ENCODE measurements around the gene FBLN1. TPM values are rescaled to one million over a fixed set of nuclear protein-coding genes. Genes with fewer than 3 reads are reported as not detected.
"Not testable (repeated sequence)": the region's sequence is repeated elsewhere in the genome, so short reads cannot be mapped to it uniquely, and the experiment has no call there.

FBLN1 gene
- total RNA-seq, 1 donor: 0.10 TPM

GRCh38 chr22:45551310-45552016 is 48.8 kb downstream of the FBLN1 start:
- no peaks in the 10 kb centered on the region for H3K27me3 ChIP-seq (ENCODE audit: insufficient read depth, low read length)
- H3K9me3 ChIP-seq (ENCODE audit: low read depth, low read length): no peaks in the 10 kb centered on the region
- no peaks in the 10 kb centered on the region for H3K4me1 ChIP-seq (ENCODE audit: insufficient read depth, low read length)
- H3K4me3 ChIP-seq (ENCODE audit: low read length): no peak overlapping the region

DNA sequence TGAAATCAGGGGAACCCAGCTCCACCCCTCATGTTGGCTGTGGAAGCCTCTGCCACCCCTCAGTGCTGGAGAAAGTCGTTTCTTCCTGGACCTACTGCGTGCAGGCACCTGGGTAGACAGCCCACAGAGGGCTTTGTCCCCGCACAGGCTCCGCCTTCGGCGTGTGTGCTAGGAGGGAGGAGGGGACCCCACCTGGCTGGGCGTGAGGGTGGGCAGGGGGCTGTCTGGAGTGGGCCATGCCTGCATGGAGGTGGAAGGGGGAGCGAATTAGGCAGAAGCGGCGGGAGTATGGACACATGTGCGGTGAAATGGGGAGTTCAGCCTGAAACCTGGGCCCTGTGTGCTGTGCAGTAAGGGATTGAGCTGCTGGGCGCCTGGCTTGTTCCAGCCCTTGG is 49.3 kb downstream of the FBLN1 start:
- Histone ChIP-seq H3K4me1 (ENCODE audit: insufficient read depth, low read length) (no peaks in the 10 kb centered on the region), H3K9me3 (ENCODE audit: low read depth, low read length) (no peaks in the 10 kb centered on the region), H3K4me3 (ENCODE audit: low read length) (no peak overlapping the region), H3K27me3 (ENCODE audit: insufficient read depth, low read length) (no peaks in the 10 kb centered on the region)

DNA sequence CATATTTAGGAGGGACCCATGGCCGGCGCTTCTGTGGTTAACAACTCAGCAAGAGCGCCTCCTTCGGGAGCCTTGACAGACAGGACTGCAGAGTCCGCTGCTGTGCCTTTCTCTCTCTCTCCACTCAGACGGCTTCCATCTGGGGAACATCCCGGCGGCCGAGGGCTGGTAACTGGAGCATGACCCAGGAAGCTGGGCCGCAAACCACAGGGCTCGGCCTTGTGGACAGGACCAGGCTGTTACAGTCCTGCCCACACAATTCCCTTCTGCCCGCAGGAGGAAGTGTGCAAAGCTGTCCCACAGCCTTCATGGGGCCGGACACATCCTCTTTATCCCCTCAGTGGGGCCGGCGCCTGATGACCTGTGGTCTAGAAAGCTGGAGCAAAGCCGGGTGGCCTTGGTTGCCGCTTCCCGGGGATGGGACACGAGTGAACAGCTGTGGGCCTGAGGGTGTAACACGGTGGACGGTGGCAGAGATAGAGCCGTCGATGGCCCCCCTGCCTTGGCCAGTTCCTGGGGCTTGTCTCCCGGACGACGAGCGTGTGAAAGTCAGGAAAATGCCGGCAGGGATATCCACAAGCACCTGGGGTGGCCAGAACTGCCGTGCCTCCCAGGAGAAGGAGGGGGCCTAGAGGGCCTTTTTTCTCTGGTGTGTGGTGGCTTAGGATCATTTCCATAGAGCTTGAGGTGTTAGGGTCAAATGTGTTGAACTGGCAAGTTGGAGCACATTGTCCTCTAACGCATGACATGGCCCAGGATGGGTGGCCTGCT is 50.1 kb downstream of the FBLN1 start:
- Histone ChIP-seq H3K9me3 (ENCODE audit: low read depth, low read length) (no peaks in the 10 kb centered on the region), H3K27me3 (ENCODE audit: insufficient read depth, low read length) (no peaks in the 10 kb centered on the region), H3K4me1 (ENCODE audit: insufficient read depth, low read length) (no peaks in the 10 kb centered on the region), H3K4me3 (ENCODE audit: low read length) (no peak overlapping the region)

DNA sequence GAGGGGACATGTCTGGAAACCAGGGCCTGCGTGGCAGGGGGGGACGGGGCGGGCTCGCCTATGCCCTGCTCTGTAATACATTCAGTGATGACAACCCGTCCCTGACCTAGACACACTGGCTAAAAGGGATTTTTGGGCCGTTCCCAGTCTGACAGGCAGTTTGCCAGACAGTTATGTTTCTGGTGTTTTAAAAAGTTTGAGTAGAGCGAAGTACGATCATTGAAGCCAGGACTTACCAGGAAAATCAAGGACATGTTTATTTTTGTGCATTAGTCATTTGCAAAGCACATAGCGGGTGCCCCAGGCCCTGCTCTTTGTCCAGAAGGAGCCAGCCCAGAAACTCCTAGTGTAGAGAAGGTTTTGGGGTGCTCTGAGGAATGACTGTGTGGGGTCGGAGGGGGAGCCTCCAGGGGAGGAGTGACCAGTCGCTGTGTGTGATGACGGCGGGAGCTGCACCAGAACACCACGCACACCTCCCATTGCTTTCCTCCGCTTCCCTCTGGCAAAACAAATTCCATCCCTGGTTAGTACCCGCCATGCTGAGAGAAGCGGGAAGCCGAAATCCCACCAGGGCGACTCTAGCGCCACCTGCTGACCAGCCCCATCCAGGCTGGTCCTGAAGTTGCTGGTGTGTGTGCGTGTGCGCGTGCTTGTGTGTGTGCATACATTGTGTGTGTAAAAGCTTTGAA is 50.8 kb downstream of the FBLN1 start:
- H3K4me1 ChIP-seq (ENCODE audit: insufficient read depth, low read length): no peaks in the 10 kb centered on the region

GRCh38 chr22:45554040-45554406 is 51.3 kb downstream of the FBLN1 start:
- H3K27me3 ChIP-seq (ENCODE audit: insufficient read depth, low read length): no peaks in the 10 kb centered on the region
- no peaks in the 10 kb centered on the region for H3K4me1 ChIP-seq (ENCODE audit: insufficient read depth, low read length)
- H3K4me3 ChIP-seq (ENCODE audit: low read length): no peak overlapping the region
- no peaks in the 10 kb centered on the region for H3K9me3 ChIP-seq (ENCODE audit: low read depth, low read length)

More for the DNA sequence above, 50.8 kb downstream of the FBLN1 start:
- Histone ChIP-seq H3K4me3 (ENCODE audit: low read length) (no peak overlapping the region), H3K27me3 (ENCODE audit: insufficient read depth, low read length) (no peaks in the 10 kb centered on the region), H3K9me3 (ENCODE audit: low read depth, low read length) (no peaks in the 10 kb centered on the region)

GRCh38 chr22:45554861-45555260 is 52.2 kb downstream of the FBLN1 start:
- Histone ChIP-seq H3K4me3 (ENCODE audit: low read length) (no peak overlapping the region), H3K27me3 (ENCODE audit: insufficient read depth, low read length) (no peaks in the 10 kb centered on the region), H3K4me1 (ENCODE audit: insufficient read depth, low read length) (no peaks in the 10 kb centered on the region), H3K9me3 (ENCODE audit: low read depth, low read length) (no peaks in the 10 kb centered on the region)

GRCh38 chr22:45557926-45558325 is 55.2 kb downstream of the FBLN1 start:
- not testable (repeated sequence) for H3K4me1 ChIP-seq (ENCODE audit: insufficient read depth, low read length); H3K9me3 ChIP-seq (ENCODE audit: low read depth, low read length); H3K27me3 ChIP-seq (ENCODE audit: insufficient read depth, low read length); H3K4me3 ChIP-seq (ENCODE audit: low read length)

- H3K4me1 ChIP-seq (ENCODE audit: insufficient read depth, low read length); H3K4me3 ChIP-seq (ENCODE audit: low read length); H3K9me3 ChIP-seq (ENCODE audit: low read depth, low read length); H3K27me3 ChIP-seq (ENCODE audit: insufficient read depth, low read length): not testable (repeated sequence)
These were observed 57.4 kb downstream of the FBLN1 start for GRCh38 chr22:45560092-45560491.

DNA sequence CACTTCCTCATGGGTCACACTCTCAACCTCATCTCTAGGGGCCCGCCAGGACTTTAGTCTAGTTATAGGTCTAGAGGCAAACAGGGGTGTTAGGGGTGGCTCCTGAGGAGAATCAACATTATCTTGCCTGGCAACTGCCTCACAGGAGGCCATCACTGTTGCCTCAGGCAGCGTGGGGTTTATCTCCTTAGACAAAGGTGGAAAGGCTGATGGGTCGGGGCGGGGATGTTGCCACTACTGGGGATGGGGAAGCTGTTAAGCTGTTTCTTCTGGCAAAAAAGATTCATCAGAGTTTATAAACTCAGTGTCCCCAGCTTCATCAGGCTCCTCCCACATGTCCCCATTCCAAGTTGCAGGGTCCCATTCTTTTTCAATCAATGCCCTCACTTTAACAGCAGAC is 58.1 kb downstream of the FBLN1 start:
- not testable (repeated sequence) for H3K9me3 ChIP-seq (ENCODE audit: low read depth, low read length); H3K4me1 ChIP-seq (ENCODE audit: insufficient read depth, low read length); H3K4me3 ChIP-seq (ENCODE audit: low read length); H3K27me3 ChIP-seq (ENCODE audit: insufficient read depth, low read length)

GRCh38 chr22:45562102-45562501 is 59.4 kb downstream of the FBLN1 start:
- H3K27me3 ChIP-seq (ENCODE audit: insufficient read depth, low read length): no peaks in the 10 kb centered on the region
- H3K4me3 ChIP-seq (ENCODE audit: low read length): no peak overlapping the region
- H3K4me1 ChIP-seq (ENCODE audit: insufficient read depth, low read length): no peaks in the 10 kb centered on the region
- H3K9me3 ChIP-seq (ENCODE audit: low read depth, low read length): no peaks in the 10 kb centered on the region

DNA sequence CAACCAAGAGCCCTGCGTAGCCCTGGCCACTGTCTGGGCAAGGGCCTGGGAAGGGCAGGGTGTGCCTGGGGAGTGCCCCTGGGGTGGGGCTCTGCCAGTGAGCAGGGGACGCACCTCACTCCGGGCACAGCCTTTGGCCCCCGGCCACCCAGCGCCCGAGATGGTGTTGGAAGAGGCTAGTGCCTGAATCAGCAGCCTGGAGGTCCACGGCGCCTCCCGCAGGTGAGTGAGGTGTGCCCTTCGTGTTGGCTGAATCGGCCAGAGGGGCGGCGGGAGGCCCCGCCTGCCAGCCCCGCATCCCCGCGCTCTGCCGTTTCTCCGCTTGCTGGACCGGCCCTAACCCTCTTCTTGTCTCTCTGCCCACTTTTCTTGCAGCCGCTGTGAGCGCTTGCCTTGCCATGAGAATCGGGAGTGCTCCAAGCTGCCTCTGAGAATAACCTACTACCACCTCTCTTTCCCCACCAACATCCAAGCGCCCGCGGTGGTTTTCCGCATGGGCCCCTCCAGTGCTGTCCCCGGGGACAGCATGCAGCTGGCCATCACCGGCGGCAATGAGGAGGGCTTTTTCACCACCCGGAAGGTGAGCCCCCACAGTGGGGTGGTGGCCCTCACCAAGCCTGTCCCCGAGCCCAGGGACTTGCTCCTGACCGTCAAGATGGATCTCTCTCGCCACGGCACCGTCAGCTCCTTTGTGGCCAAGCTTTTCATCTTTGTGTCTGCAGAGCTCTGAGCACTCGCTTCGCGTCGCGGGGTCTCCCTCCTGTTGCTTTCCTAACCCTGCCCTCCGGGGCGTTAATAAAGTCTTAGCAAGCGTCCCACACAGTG is 60.1 kb downstream of the FBLN1 start:
- Histone ChIP-seq H3K4me1 (ENCODE audit: insufficient read depth, low read length) (no peaks in the 10 kb centered on the region), H3K9me3 (ENCODE audit: low read depth, low read length) (no peaks in the 10 kb centered on the region), H3K4me3 (ENCODE audit: low read length) (no peak overlapping the region), H3K27me3 (ENCODE audit: insufficient read depth, low read length) (peaks cover under 1% of the 10 kb centered on the region)

DNA sequence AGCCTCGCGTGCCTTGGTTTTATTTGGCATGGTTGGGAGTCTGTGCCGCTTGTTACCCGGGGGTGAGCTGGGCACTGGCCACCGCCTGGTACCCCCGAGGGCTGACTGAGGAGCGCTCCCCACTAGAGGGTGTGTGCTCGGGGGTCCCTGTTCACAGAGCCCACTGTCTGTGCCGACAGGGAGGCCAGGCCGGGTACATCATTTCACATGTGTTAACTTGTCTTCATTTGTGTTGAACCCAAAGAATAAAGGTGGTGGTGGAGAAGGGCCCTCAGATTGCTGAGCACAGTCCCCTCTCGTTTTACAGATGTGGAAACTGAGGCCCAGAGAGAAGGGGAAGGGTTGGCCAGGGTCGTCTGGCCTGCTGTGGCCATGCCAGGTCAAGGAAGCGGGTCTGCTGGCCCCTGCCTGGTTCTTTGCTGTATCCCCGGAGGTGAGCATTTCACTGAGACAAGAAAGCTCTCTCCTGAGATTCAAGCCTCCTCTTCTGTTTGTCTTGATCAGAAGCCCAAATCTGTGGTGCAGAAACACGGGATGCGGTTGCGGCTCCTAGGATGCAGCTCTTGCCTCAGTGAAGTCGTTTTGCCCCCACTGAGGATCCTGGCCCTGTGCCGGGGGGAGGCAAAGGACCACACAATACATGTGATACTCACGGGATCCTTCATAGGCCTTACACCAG is 60.8 kb downstream of the FBLN1 start:
- Histone ChIP-seq H3K4me1 (ENCODE audit: insufficient read depth, low read length) (no peaks in the 10 kb centered on the region), H3K27me3 (ENCODE audit: insufficient read depth, low read length) (peaks cover 3% of the 10 kb centered on the region), H3K9me3 (ENCODE audit: low read depth, low read length) (no peaks in the 10 kb centered on the region), H3K4me3 (ENCODE audit: low read length) (no peak overlapping the region)

GRCh38 chr22:45564349-45565030 is 61.8 kb downstream of the FBLN1 start:
- no peaks in the 10 kb centered on the region for H3K4me1 ChIP-seq (ENCODE audit: insufficient read depth, low read length)
- H3K4me3 ChIP-seq (ENCODE audit: low read length): no peak overlapping the region
- peaks cover 3% of the 10 kb centered on the region for H3K27me3 ChIP-seq (ENCODE audit: insufficient read depth, low read length)
- no peaks in the 10 kb centered on the region for H3K9me3 ChIP-seq (ENCODE audit: low read depth, low read length)

GRCh38 chr22:45565171-45565570 is 62.5 kb downstream of the FBLN1 start:
- Histone ChIP-seq H3K9me3 (ENCODE audit: low read depth, low read length) (no peaks in the 10 kb centered on the region), H3K27me3 (ENCODE audit: insufficient read depth, low read length) (peaks cover 3% of the 10 kb centered on the region), H3K4me3 (ENCODE audit: low read length) (no peak overlapping the region), H3K4me1 (ENCODE audit: insufficient read depth, low read length) (no peaks in the 10 kb centered on the region)

Measured in mononuclear cell (primary cell).